IMR-90 (cell line): ENCODE measurements around the gene SETSIP. TPM values are rescaled to one million over a fixed set of nuclear protein-coding genes. Genes with fewer than 3 reads are reported as not detected.

Source experiments
- ATAC-seq: fragments of 200-7000 bp; cut with Tn5 transposase; 2 replicates; pipeline ENCODE4 v1.9.1; 2020; ENCODE audit warnings: low read depth, mild to moderate bottlenecking, moderate library complexity
- BruUV-seq: library from RNA; stranded (reverse); fragments of 400-500 nt; replicated peaks from 2 replicates; lab custom pipeline; 2021; lab: Mats Ljungman, UMichigan
- CTCF ChIA-PET: fragments of 300-600 bp; formaldehyde crosslinking; extraction: SDS; loops from one replicate; lab custom pipeline; 2021; ENCODE audit warnings: antibody characterized with exemption; lab: Yijun Ruan, JAX
- POLR2A ChIA-PET: fragments of 300-600 bp; sonication (Branson Sonifier 250); formaldehyde crosslinking; loops from one replicate; lab custom pipeline; 2022; ENCODE audit warnings: antibody characterized with exemption; ENCODE audit not compliant: unreplicated experiment; lab: Charles Lee
- DNase-seq: peaks from one replicate; pipeline ENCODE4 v3.0.0; 2013
- H2AFZ ChIP-seq: replicated peaks from 2 replicates; pipeline ENCODE3; 2013; ENCODE audit warnings: low read length, mild to moderate bottlenecking; ENCODE audit not compliant: poor library complexity
- H2AK5ac ChIP-seq: 2 replicates; pipeline ENCODE4 v1.6.1; 2013; ENCODE audit warnings: low read depth, low read length, inconsistent platforms
- H2AK9ac ChIP-seq: replicated peaks from 2 replicates; pipeline ENCODE3; 2013; ENCODE audit warnings: mild to moderate bottlenecking, low read depth, low read length, moderate library complexity; ENCODE audit not compliant: poor library complexity
- H2BK120ac ChIP-seq: 2 replicates; pipeline ENCODE4 v1.6.1; 2013; ENCODE audit warnings: low read depth, low read length, inconsistent platforms
- H2BK15ac ChIP-seq: 3 replicates; pipeline ENCODE4 v1.6.1; 2013; ENCODE audit warnings: low read depth, low read length, inconsistent platforms
- H2BK20ac ChIP-seq: 2 replicates; pipeline ENCODE4 v1.6.1; 2013; ENCODE audit warnings: low read depth, mild to moderate bottlenecking, inconsistent platforms, low read length, moderate library complexity
- H2BK5ac ChIP-seq: 2 replicates; pipeline ENCODE4 v1.6.1; 2013; ENCODE audit warnings: mild to moderate bottlenecking, low read depth, low read length, inconsistent platforms; ENCODE audit not compliant: poor library complexity, severe bottlenecking
- H3K14ac ChIP-seq: replicated peaks from 2 replicates; pipeline ENCODE4 v1.6.1; 2013; ENCODE audit warnings: low read depth, low read length, inconsistent platforms
- H3K18ac ChIP-seq: 2 replicates; pipeline ENCODE4 v1.6.1; 2013; ENCODE audit warnings: low read depth, low read length, control low read depth
- H3K23ac ChIP-seq: 2 replicates; pipeline ENCODE4 v1.6.1; 2013; ENCODE audit warnings: low read depth, low read length, inconsistent platforms
- H3K27ac ChIP-seq: 2 replicates; pipeline ENCODE4 v1.5.1; 2013; ENCODE audit warnings: mild to moderate bottlenecking, control low read depth, low read length; ENCODE audit not compliant: insufficient read depth
- H3K27me3 ChIP-seq: 2 replicates; pipeline ENCODE4 v1.6.1; 2013; ENCODE audit warnings: low read length; ENCODE audit not compliant: control insufficient read depth, insufficient read depth
- H3K36me3 ChIP-seq: 2 replicates; pipeline ENCODE4 v1.6.1; 2013; ENCODE audit warnings: low read length, mixed read lengths; ENCODE audit not compliant: control insufficient read depth, insufficient read depth
- H3K4ac ChIP-seq: 2 replicates; pipeline ENCODE4 v1.6.1; 2013; ENCODE audit warnings: low read depth, low read length, inconsistent platforms
- H3K4me1 ChIP-seq: 2 replicates; pipeline ENCODE4 v1.6.1; 2013; ENCODE audit warnings: low read length, mixed read lengths; ENCODE audit not compliant: control insufficient read depth, insufficient read depth
- H3K4me2 ChIP-seq: 2 replicates; pipeline ENCODE4 v1.6.1; 2013; ENCODE audit warnings: low read depth, mild to moderate bottlenecking, control low read depth, low read length, moderate library complexity
- H3K4me3 ChIP-seq: 2 replicates; pipeline ENCODE4 v1.5.1; 2013; ENCODE audit warnings: low read depth, mild to moderate bottlenecking, control low read depth, low read length, moderate library complexity; ENCODE audit not compliant: insufficient read depth
- H3K56ac ChIP-seq: 2 replicates; pipeline ENCODE4 v1.6.1; 2013; ENCODE audit warnings: low read length, inconsistent platforms; ENCODE audit not compliant: insufficient read depth; ENCODE audit errors: extremely low read depth
- H3K79me1 ChIP-seq, 2 experiments: 2 replicates each; pipeline ENCODE4 v1.6.1; 2013; ENCODE audit warnings: low read length in 2 of 2, inconsistent platforms in 1 of 2, low read depth in 1 of 2
- H3K9ac ChIP-seq: 2 replicates; pipeline ENCODE4 v1.6.1; 2013; ENCODE audit warnings: low read depth, low read length, control low read depth
- H3K9me1 ChIP-seq: 2 replicates; pipeline ENCODE4 v1.6.1; 2013; ENCODE audit warnings: low read length, inconsistent platforms; ENCODE audit not compliant: insufficient read depth
- H3K9me3 ChIP-seq: 2 replicates; pipeline ENCODE4 v1.6.1; 2013; ENCODE audit warnings: low read length; ENCODE audit not compliant: control insufficient read depth, insufficient read depth
- H4K20me1 ChIP-seq: 2 replicates; pipeline ENCODE4 v1.6.1; 2013; ENCODE audit warnings: low read length, inconsistent platforms; ENCODE audit not compliant: insufficient read depth
- H4K5ac ChIP-seq: 2 replicates; pipeline ENCODE4 v1.6.1; 2013; ENCODE audit warnings: mild to moderate bottlenecking, low read depth, low read length, control low read depth
- H4K8ac ChIP-seq, 2 experiments: 2 replicates each; pipeline ENCODE4 v1.6.1; 2013; ENCODE audit warnings: low read depth in 2 of 2, low read length in 2 of 2, control low read depth in 1 of 2, inconsistent platforms in 1 of 2
- H4K91ac ChIP-seq: 2 replicates; pipeline ENCODE4 v1.6.1; 2013; ENCODE audit warnings: low read depth, low read length, inconsistent platforms; ENCODE audit not compliant: insufficient read depth
- POLR2A ChIP-seq: IDR thresholded peaks from 2 replicates; pipeline ENCODE4 v1.6.1; 2012; ENCODE audit warnings: mild to moderate bottlenecking, low read depth, low read length
- WGBS, 2 experiments: methylation state at CpG; one replicate each; pipeline versions ENCODE4 v1.1.5 to v1.1.7; 2013; ENCODE audit warnings: missing lambda C conversion rate in 2 of 2; ENCODE audit not compliant: insufficient read length in 1 of 2; ENCODE audit errors: extremely low coverage in 2 of 2; 5-methylcytosine and 5-hydroxymethylcytosine counted together
- dilution Hi-C: fragments of 300-500 bp; cut with HindIII; formaldehyde crosslinking; loops from one replicate; pipeline ENCODE4 v1.14.3; 2018; ENCODE audit warnings: low sequenced_read_pairs; ENCODE audit not compliant: unreplicated experiment
- in situ Hi-C: fragments of 300-500 bp; cut with MboI; formaldehyde crosslinking; loops from 3 replicates; pipeline ENCODE4 v1.14.3; 2019; ENCODE audit warnings: low sequenced_read_pairs, inconsistent platforms, mixed read lengths
- intact Hi-C: fragments of 100-400 bp; cut with micrococcal nuclease; formaldehyde crosslinking; loops from 2 replicates; pipeline ENCODE4 v1.10.0; 2022
- polyA plus RNA-seq, 3 experiments: library from polyadenylated mRNA; depleted of rRNA; stranded (reverse); fragments of >200 nt; gene quantifications; 2 replicates each; pipeline ENCODE4 v1.2.3, GENCODE V29; 2012; ENCODE audit warnings: low replicate concordance in 1 of 3
- total RNA-seq: library from RNA; depleted of rRNA; stranded (reverse); fragments of >200 nt; gene quantifications from 2 replicates; pipeline ENCODE4 v1.2.3, GENCODE V29; 2012

SETSIP gene
- total and polyA plus RNA-seq, 2 of the 4 experiments (the other 2 are of a cell fraction): not detected

DNA sequence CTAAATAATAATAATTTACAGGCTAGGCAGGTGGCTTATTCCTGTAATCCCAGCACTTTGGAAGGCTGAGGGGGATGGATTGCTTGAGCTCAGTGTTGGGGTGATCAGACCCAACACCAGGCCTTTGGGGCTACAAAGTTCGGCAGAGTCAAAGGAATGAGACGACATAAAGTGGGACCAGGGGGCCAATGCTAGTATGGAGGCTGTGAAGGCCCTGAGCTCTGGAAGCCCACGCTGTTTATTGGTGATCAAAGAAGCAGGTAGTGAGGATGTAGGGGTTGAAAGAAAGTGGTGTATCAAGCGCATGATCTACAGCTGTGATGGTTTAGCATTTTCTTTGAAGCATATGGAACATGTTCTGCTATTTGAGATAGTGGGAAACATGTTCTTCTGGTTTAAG lies 10.5 kb upstream of the SETSIP start:
- Histone ChIP-seq H3K14ac (no peak overlapping the region), H3K27ac (no peak overlapping the region), H4K91ac (no peak overlapping the region), H3K23ac (no peak overlapping the region), H2AFZ (no peak overlapping the region), H2BK120ac (no peak overlapping the region), H2AK5ac (no peak overlapping the region), H3K56ac (no peak overlapping the region), H3K4ac (no peak overlapping the region), H4K5ac (no peak overlapping the region), H3K4me3 (no peak overlapping the region), H3K18ac (no peak overlapping the region), H3K9me3 (peaks cover 15% of the 10 kb centered on the region), H4K8ac (no peak overlapping the region), H3K9ac (no peak overlapping the region), H2BK5ac (no peak overlapping the region), H3K9me1 (no peaks in the 10 kb centered on the region), H3K4me1 (no peaks in the 10 kb centered on the region), H2AK9ac (no peak overlapping the region), H2BK20ac (no peak overlapping the region), H3K79me1 (peaks cover 0 to 6% of the 10 kb centered on the region in 2 experiments; a peak in 1 of 4 replicates), H2BK15ac (no peak overlapping the region), H4K20me1 (no peaks in the 10 kb centered on the region), H3K4me2 (no peak overlapping the region), H3K36me3 (no peaks in the 10 kb centered on the region), H3K27me3 (no peaks in the 10 kb centered on the region)
- WGBS, 2 experiments: 88% methylated on average over 3 of the region's 4 CpGs; no CpG with 5 or more reads in 1 of the 2 experiments
- in situ Hi-C loops (no loop called here), intact Hi-C loops (no loop called here), dilution Hi-C loops (no loop called here)
- BruUV-seq: no TSS peak
- ATAC-seq (no peak), DNase-seq (no peak)
- POLR2A ChIA-PET: no interaction called here
- CTCF ChIA-PET: no interaction called here
- no peak for TF ChIP-seq POLR2A
